K562 (cell line): ENCODE data around the gene RBM27. TPM values are rescaled to one million over a fixed set of nuclear protein-coding genes. Genes with fewer than 3 reads are reported as not detected.

Experiments used
- CBFA2T3 ChIP-seq: fragments of 450-650 bp; IDR thresholded peaks from 2 replicates; pipeline ENCODE4 v1.6.1; 2017
- HBP1 ChIP-seq: fragments of 450-650 bp; formaldehyde crosslinking; IDR thresholded peaks from 2 replicates; pipeline ENCODE4 v1.4.0; 2022; ENCODE audit warnings: missing genetic modification characterization
- HCFC1 ChIP-seq: IDR thresholded peaks from 2 replicates; pipeline ENCODE4 v1.6.1; 2012; ENCODE audit warnings: low read depth, low read length, improper control_type of control experiment
- HMBOX1 ChIP-seq: sonication (generic); IDR thresholded peaks from 2 replicates; pipeline ENCODE4 v1.6.1; 2016
- ILF3 ChIP-seq: fragments of 450-650 bp; IDR thresholded peaks from 2 replicates; pipeline ENCODE4 v1.6.1; 2018; ENCODE audit warnings: antibody characterized with exemption, mild to moderate bottlenecking, moderate library complexity, borderline replicate concordance
- MEIS2 ChIP-seq: fragments of 450-650 bp; IDR thresholded peaks from 2 replicates; pipeline ENCODE4 v1.6.1; 2014; ENCODE audit warnings: mild to moderate bottlenecking; ENCODE audit not compliant: partially characterized antibody
- MTA1 ChIP-seq: fragments of 450-650 bp; IDR thresholded peaks from 2 replicates; pipeline ENCODE4 v1.6.1; 2017; ENCODE audit warnings: borderline replicate concordance
- NFRKB ChIP-seq: fragments of 450-650 bp; IDR thresholded peaks from 2 replicates; pipeline ENCODE4 v1.6.1; 2016; ENCODE audit warnings: low read depth
- NFYB ChIP-seq: IDR thresholded peaks from 2 replicates; pipeline ENCODE4 v1.6.1; 2011; ENCODE audit warnings: mild to moderate bottlenecking, moderate library complexity; ENCODE audit not compliant: insufficient read length; ENCODE audit errors: extremely low read depth
- NR2C2 ChIP-seq, 2 experiments: fragments of 200-800 bp in 1 of 2; sonication (Bioruptor generic) in 1 of 2; sonication (generic) in 1 of 2; formaldehyde crosslinking in 1 of 2; IDR thresholded peaks; 2 replicates each; pipeline versions ENCODE4 v1.6.1 to v1.8.0; 2016 to 2022; ENCODE audit warnings: mild to moderate bottlenecking in 1 of 2, missing compliant biosample characterization in 1 of 2, missing genetic modification characterization in 1 of 2, missing genetic modification reagents in 1 of 2
- PHB ChIP-seq: fragments of 250-450 bp; sonication (Bioruptor Pico); IDR thresholded peaks from 2 replicates; pipeline ENCODE4 v1.5.0; 2021
- PML ChIP-seq: IDR thresholded peaks from 2 replicates; pipeline ENCODE4 v1.6.1; 2012; ENCODE audit warnings: low read length, inconsistent platforms
- RAD21 ChIP-seq, 2 experiments: fragments of 250-450 bp in 1 of 2; fragments of 450-650 bp in 1 of 2; sonication (Bioruptor Pico) in 1 of 2; formaldehyde crosslinking in 1 of 2; IDR thresholded peaks in 1 of 2; conservative IDR thresholded peaks in 1 of 2; 2 replicates each; pipeline versions ENCODE4 v1.4.0 to v1.8.0; 2020 to 2022; ENCODE audit warnings: mild to moderate bottlenecking in 2 of 2, moderate library complexity in 1 of 2
- VEZF1 ChIP-seq: fragments of 200-800 bp; sonication (Bioruptor generic); IDR thresholded peaks from 2 replicates; pipeline ENCODE4 v1.6.1; 2017; ENCODE audit warnings: missing genetic modification characterization, missing compliant biosample characterization
- ZBTB5 ChIP-seq: fragments of 450-650 bp; IDR thresholded peaks from 2 replicates; pipeline ENCODE4 v1.6.1; 2017; ENCODE audit warnings: antibody characterized with exemption
- polyA plus RNA-seq, 8 experiments: library from polyadenylated mRNA; depleted of rRNA in 4 of 8; stranded (reverse) in 5 of 8; unstranded in 3 of 8; fragments of >200 nt; fragmentation: Nextera tagmentation in 2 of 8; fragmentation: Illumina TruSeq in 1 of 8; extraction: Ambion mirVana in 2 of 8; extraction: Trizol in 1 of 8; gene quantifications; 2 replicates each; pipeline versions ENCODE4 v1.2.1 to v1.2.3, GENCODE V29; 2011 to 2014; ENCODE audit warnings: inconsistent platforms in 1 of 8, missing spikeins in 1 of 8
- total RNA-seq, 7 experiments: library from RNA; depleted of rRNA in 6 of 7; stranded (reverse); fragments of >200 nt in 6 of 7; fragmentation: Illumina TruSeq in 2 of 7; extraction: Trizol in 2 of 7; gene quantifications; 2 replicates each; pipeline versions ENCODE4 v1.2.1 to v1.2.3, GENCODE V29; 2011 to 2021; ENCODE audit warnings: low replicate concordance in 1 of 7

RBM27 gene
- total and polyA plus RNA-seq, 9 of the 15 experiments (the other 6 are each of a cell fraction or from before 2014, with no cell fraction given) = 5.3 to 45.4 (median 29.1) TPM

- TF ChIP-seq PML = no peak
- no peak for TF ChIP-seq HCFC1
- peak; percentile 49 for TF ChIP-seq MEIS2
- no peak for TF ChIP-seq ZBTB5
- no peak for TF ChIP-seq MTA1
- TF ChIP-seq NR2C2 (CRISPR knock-in tag; IDR thresholded peaks at IDR 0.05) = no peak
- no peak for TF ChIP-seq NR2C2 (tag; IDR thresholded peaks at IDR 0.05)
- TF ChIP-seq VEZF1 (CRISPR knock-in tag) = no peak
- TF ChIP-seq NFYB = no peak
- TF ChIP-seq PHB (CRISPR knock-in tag) = no peak
- TF ChIP-seq RAD21 (CRISPR knock-in tag; conservative IDR thresholded peaks at IDR 0.05 in 1 of 2, IDR thresholded peaks at IDR 0.05 in 1 of 2) = 0 out of 4 replicates have a peak, but pooled peaks of 1 of the 2 experiments have one; percentile 9
- 0 out of 2 replicates have a peak, but pooled peaks have one; percentile 18 for TF ChIP-seq CBFA2T3
- no peak for TF ChIP-seq NFRKB
- no peak for TF ChIP-seq ILF3
- TF ChIP-seq HBP1 (CRISPR knock-in tag) = no peak
- TF ChIP-seq HMBOX1 = peak; percentile 25; the same call in 1 of the 2 replicates
These were observed 14.8 kb downstream of the RBM27 start (continued) for GRCh38 chr5:146218168-146218567.
